Adrenal gland (tissue), 12 donors: ENCODE data around the gene ZNF212. TPM values are rescaled to one million over a fixed set of nuclear protein-coding genes. Genes with fewer than 3 reads are reported as not detected.
"Not testable (repeated sequence)": the region's sequence is repeated elsewhere in the genome, so short reads cannot be mapped to it uniquely, and the experiment has no call there.

ENCODE experiments used
- DNase-seq, 7 donors: peaks; one replicate each; pipeline ENCODE4 v3.0.0-alpha.2; 2019 to 2020
- H3K27ac ChIP-seq, 5 donors: fragments of 200-600 bp; sonication (generic) in 4 of 5; 1 replicate in 3 of 5; 2 replicates in 2 of 5; pipeline versions ENCODE4 v1.5.1 to v1.8.0; 2016 to 2020; ENCODE audit warnings: mild to moderate bottlenecking in 1 of 5
- H3K27me3 ChIP-seq: fragments of 200-600 bp; 2 replicates; pipeline ENCODE4 v1.8.0; 2021
- H3K36me3 ChIP-seq, 2 donors: fragments of 200-600 bp; replicated peaks in 1 of 2; 1 replicate in 1 of 2; 2 replicates in 1 of 2; pipeline versions ENCODE4 v1.5.1 to v1.8.0; 2018 to 2022
- H3K4me1 ChIP-seq, 2 donors: fragments of 200-600 bp; replicated peaks in 1 of 2; 1 replicate in 1 of 2; 2 replicates in 1 of 2; pipeline versions ENCODE4 v1.5.1 to v1.8.0; 2018 to 2021
- H3K4me3 ChIP-seq, 4 donors: fragments of 200-600 bp; sonication (generic) in 3 of 4; one replicate each; pipeline ENCODE4 v1.5.1; 2016 to 2018
- H3K9me3 ChIP-seq, 3 donors: fragments of 200-600 bp; sonication (generic) in 1 of 3; replicated peaks in 1 of 3; 1 replicate in 2 of 3; 2 replicates in 1 of 3; pipeline versions ENCODE4 v1.5.1 to v1.8.0; 2016 to 2021
- CTCF ChIP-seq, 6 experiments: fragments of 450-650 bp in 4 of 6; fragments of 200-600 bp in 2 of 6; sonication (generic) in 1 of 6; IDR thresholded peaks; 1 replicate in 5 of 6; 2 replicates in 1 of 6; pipeline versions ENCODE4 v1.5.1 to v1.8.0; 2016 to 2021; ENCODE audit warnings: antibody characterized with exemption in 6 of 6, mild to moderate bottlenecking in 2 of 6, moderate library complexity in 1 of 6
- POLR2A ChIP-seq, 2 donors: fragments of 450-650 bp; IDR thresholded peaks; one replicate each; pipeline ENCODE4 v1.6.1; 2017; ENCODE audit warnings: antibody characterized with exemption in 2 of 2, mild to moderate bottlenecking in 2 of 2, moderate library complexity in 1 of 2
- WGBS, 4 donors: extraction: QIAGEN DNeasy Blood & Tissue Kit in 2 of 4; methylation state at CpG; one replicate each; pipeline versions ENCODE4 v1.1.5 to v1.1.7; 2013 to 2017; 5-methylcytosine and 5-hydroxymethylcytosine counted together
- intact Hi-C, 2 donors: fragments of 100-400 bp; cut with DNase I; formaldehyde crosslinking; loops; one replicate each; pipeline versions ENCODE4 v1.14.1 to v1.15.0; 2022 to 2023
- polyA plus RNA-seq, 3 donors: library from polyadenylated mRNA; stranded (reverse); fragments of 200-250 nt in 2 of 3; fragments of 350-450 nt in 1 of 3; fragmentation: Illumina TruSeq in 1 of 3; extraction: RNeasy Lipid Tissue Mini Kit (QIAGEN cat#74804) in 1 of 3; gene quantifications; one replicate each; pipeline ENCODE4 v1.2.3, GENCODE V29; 2013 to 2014
- total RNA-seq, 9 donors: library from RNA; depleted of rRNA in 4 of 9; stranded (reverse); fragments of >200 nt in 4 of 9; fragments of 120-200 nt in 1 of 9; fragmentation: NEBNext Ultra II Directional in 1 of 9; extraction: Animal tissue kit (Norgen Biotek cat#: 25700) in 1 of 9; gene quantifications; one replicate each; pipeline versions ENCODE4 v1.1.0 to v1.2.4, GENCODE V29; 2013 to 2023
- donor health status: healthy with polysubstance abuse.
- donor health status: Bipolar disorder and iron deficiency.
- donor health status: DM: yes; HTN: yes; CAD: no.
- donor health status: DM: no; HTN: no; CAD: no.
- donor health status: DM: no; HTN: no; CAD: no.
- donor health status: DM: yes; HTN: yes; CAD: no.

Gene ZNF212
- total and polyA plus RNA-seq, 12 donors = 5.5 to 22.7 (median 10.4) TPM

- no peak overlapping the region for H3K4me3 ChIP-seq
- intact Hi-C loops = no loop called here
- peaks cover 0 to 27% of the 10 kb centered on the region in 2 donors for H3K36me3 ChIP-seq
- TF ChIP-seq POLR2A (IDR thresholded peaks at IDR 0.05) = no peak
- TF ChIP-seq CTCF (IDR thresholded peaks at IDR 0.05) = no peak
- no peak for DNase-seq
- no peaks in the 10 kb centered on the region for H3K9me3 ChIP-seq
- H3K27me3 ChIP-seq = no peaks in the 10 kb centered on the region
- peaks cover 0 to 3% of the 10 kb centered on the region in 2 donors for H3K4me1 ChIP-seq
- WGBS, 4 donors = 93 to 98% (median 96%) methylated on average over 22 of the region's 22 CpGs
- H3K27ac ChIP-seq = no peak overlapping the region
These were observed 13.8 kb upstream of the ZNF212 start for GRCh38 chr7:149225656-149226055.

- intact Hi-C loops, H3K4me1 ChIP-seq, H3K4me3 ChIP-seq, H3K27ac ChIP-seq, H3K9me3 ChIP-seq, DNase-seq, H3K27me3 ChIP-seq: not testable (repeated sequence)
- peaks cover 0 to 20% of the 10 kb centered on the region in 2 donors for H3K36me3 ChIP-seq
- WGBS, 4 donors = 91 to 95% (median 93%) methylated on average over 17 of the region's 17 CpGs
These were observed 13.1 kb upstream of the ZNF212 start for GRCh38 chr7:149226366-149226765.

- Histone ChIP-seq H3K4me1 (peaks cover 0 to 3% of the 10 kb centered on the region in 2 donors), H3K27me3 (no peaks in the 10 kb centered on the region), H3K4me3 (no peak overlapping the region), H3K27ac (no peak overlapping the region), H3K9me3 (no peaks in the 10 kb centered on the region), H3K36me3 (peaks cover 0 to 17% of the 10 kb centered on the region in 2 donors)
- TF ChIP-seq CTCF (IDR thresholded peaks at IDR 0.05) = no peak
- peak in 4 of 7 donors; percentile 30 to 59 (median 44) for DNase-seq
- whole genome bisulfite sequencing, 4 donors = 51 to 76% (median 64%) methylated on average over 5 to 6 of the region's 6 CpGs
- intact Hi-C loops = no loop called here
These were observed 12.5 kb upstream of the ZNF212 start for GRCh38 chr7:149226840-149227494.

- WGBS, 4 donors = 49 to 58% (median 54%) methylated on average over 7 of the region's 7 CpGs
- TF ChIP-seq POLR2A (IDR thresholded peaks at IDR 0.05) (no peak), CTCF (IDR thresholded peaks at IDR 0.05) (no peak)
- Histone ChIP-seq H3K27me3 (no peaks in the 10 kb centered on the region), H3K4me3 (no peak overlapping the region), H3K27ac (no peak overlapping the region), H3K4me1 (no peaks in the 10 kb centered on the region), H3K36me3 (peaks cover 0 to 17% of the 10 kb centered on the region in 2 donors), H3K9me3 (no peaks in the 10 kb centered on the region)
- DNase-seq = no peak
- intact Hi-C loops = no loop called here
These were observed 10.5 kb upstream of the ZNF212 start for GRCh38 chr7:149228831-149229471.

- Histone ChIP-seq H3K36me3 (peaks cover 0 to 12% of the 10 kb centered on the region in 2 donors), H3K27me3 (no peaks in the 10 kb centered on the region), H3K4me1 (no peaks in the 10 kb centered on the region), H3K4me3 (no peak overlapping the region), H3K27ac (no peak overlapping the region), H3K9me3 (no peaks in the 10 kb centered on the region)
- intact Hi-C loops = no loop called here
- DNase-seq = no peak
- WGBS, 4 donors = 50 to 53% (median 52%) methylated on average over 6 of the region's 6 CpGs
- TF ChIP-seq CTCF (IDR thresholded peaks at IDR 0.05) (no peak), POLR2A (IDR thresholded peaks at IDR 0.05) (no peak)
These were observed 9.9 kb upstream of the ZNF212 start for GRCh38 chr7:149229526-149229925.
